ENCODE measurements around the gene STUB1. TPM values are rescaled to one million over a fixed set of nuclear protein-coding genes. Genes with fewer than 3 reads are reported as not detected.

STUB1 gene
- total RNA-seq, 1 donor from 2014 or later = 99.3 TPM

GRCh38 chr16:677316-678190 is 2.7 kb upstream of the STUB1 start:
- Mint-ChIP-seq H3K4me3 (no peak overlapping the region), H3K9me3 (no peaks in the 10 kb centered on the region), H3K36me3 (ENCODE audit: low read depth) (peaks cover 2% of the 10 kb centered on the region), H3K27me3 (ENCODE audit: low read depth) (peaks cover 20% of the 10 kb centered on the region), H3K4me1 (peaks cover 20% of the 10 kb centered on the region), H3K27ac (ENCODE audit: unreplicated experiment) (no peak overlapping the region)
- TF ChIP-seq CTCF (conservative IDR thresholded peaks at IDR 0.05) = no peak
- DNase-seq (ENCODE audit: low read depth, low spot score) = no peak

- DNase-seq (ENCODE audit: low read depth, low spot score) = no peak
- peaks cover 22% of the 10 kb centered on the region for H3K4me1 Mint-ChIP-seq
- H3K27ac Mint-ChIP-seq (ENCODE audit: unreplicated experiment) = no peak overlapping the region
- peak overlapping the region; percentile 91 for H3K4me3 Mint-ChIP-seq
- TF ChIP-seq CTCF (conservative IDR thresholded peaks at IDR 0.05) = no peak
- H3K36me3 Mint-ChIP-seq (ENCODE audit: low read depth) = peaks cover 3% of the 10 kb centered on the region
- H3K27me3 Mint-ChIP-seq (ENCODE audit: low read depth) = peaks cover 20% of the 10 kb centered on the region
- no peaks in the 10 kb centered on the region for H3K9me3 Mint-ChIP-seq
Measured at GRCh38 chr16:678209-678857, 1.9 kb upstream of the STUB1 start.

GRCh38 chr16:678858-679813 is 1.1 kb upstream of the STUB1 start:
- peak overlapping the region; percentile 91 for H3K4me3 Mint-ChIP-seq
- DNase-seq (ENCODE audit: low read depth, low spot score) = peak; percentile 64
- no peaks in the 10 kb centered on the region for H3K9me3 Mint-ChIP-seq
- H3K27ac Mint-ChIP-seq (ENCODE audit: unreplicated experiment) = no peak overlapping the region
- peaks cover 22% of the 10 kb centered on the region for H3K4me1 Mint-ChIP-seq
- TF ChIP-seq CTCF (conservative IDR thresholded peaks at IDR 0.05) = no peak
- peaks cover 20% of the 10 kb centered on the region for H3K27me3 Mint-ChIP-seq (ENCODE audit: low read depth)
- peaks cover 3% of the 10 kb centered on the region for H3K36me3 Mint-ChIP-seq (ENCODE audit: low read depth)

- DNase-seq (ENCODE audit: low read depth, low spot score) = no peak
- Mint-ChIP-seq H3K36me3 (ENCODE audit: low read depth) (peaks cover 3% of the 10 kb centered on the region), H3K27me3 (ENCODE audit: low read depth) (peaks cover 12% of the 10 kb centered on the region), H3K4me3 (peak overlapping the region; percentile 90), H3K27ac (ENCODE audit: unreplicated experiment) (no peak overlapping the region), H3K4me1 (peaks cover 18% of the 10 kb centered on the region), H3K9me3 (no peaks in the 10 kb centered on the region)
- TF ChIP-seq CTCF (conservative IDR thresholded peaks at IDR 0.05) = no peak
Measured at GRCh38 chr16:680625-680945, 375 bp downstream of the STUB1 start.

Data from neural crest cell (in vitro differentiated cells).